Mononuclear cell (primary cell): Measurements from ENCODE around the gene ZFP90. TPM values are rescaled to one million over a fixed set of nuclear protein-coding genes. Genes with fewer than 3 reads are reported as not detected.
A peak's percentile ranks its signal among the peaks of the same experiment; 100 is the strongest.
"Not testable (repeated sequence)": the region's sequence is repeated elsewhere in the genome, so short reads cannot be mapped to it uniquely, and the experiment has no call there.

Experiments
- H3K27me3 ChIP-seq: 2 replicates; pipeline ENCODE4 v1.6.0; 2011; ENCODE audit warnings: low read length, control low read depth; ENCODE audit not compliant: insufficient read depth
- H3K4me1 ChIP-seq: 2 replicates; pipeline ENCODE4 v1.5.1; 2011; ENCODE audit warnings: mild to moderate bottlenecking, low read length, control low read depth; ENCODE audit not compliant: insufficient read depth
- H3K4me3 ChIP-seq: 2 replicates; pipeline ENCODE4 v1.5.1; 2011; ENCODE audit warnings: mild to moderate bottlenecking, low read length, moderate library complexity
- H3K9me3 ChIP-seq: 2 replicates; pipeline ENCODE4 v1.5.1; 2011; ENCODE audit warnings: low read depth, mild to moderate bottlenecking, control low read depth, low read length
- total RNA-seq: library from RNA; depleted of rRNA; stranded (reverse); fragments of >200 nt; gene quantifications from one replicate; pipeline ENCODE4 v1.2.3, GENCODE V29; 2012

ZFP90 gene
- total RNA-seq, 1 donor, result 15.2 TPM

DNA sequence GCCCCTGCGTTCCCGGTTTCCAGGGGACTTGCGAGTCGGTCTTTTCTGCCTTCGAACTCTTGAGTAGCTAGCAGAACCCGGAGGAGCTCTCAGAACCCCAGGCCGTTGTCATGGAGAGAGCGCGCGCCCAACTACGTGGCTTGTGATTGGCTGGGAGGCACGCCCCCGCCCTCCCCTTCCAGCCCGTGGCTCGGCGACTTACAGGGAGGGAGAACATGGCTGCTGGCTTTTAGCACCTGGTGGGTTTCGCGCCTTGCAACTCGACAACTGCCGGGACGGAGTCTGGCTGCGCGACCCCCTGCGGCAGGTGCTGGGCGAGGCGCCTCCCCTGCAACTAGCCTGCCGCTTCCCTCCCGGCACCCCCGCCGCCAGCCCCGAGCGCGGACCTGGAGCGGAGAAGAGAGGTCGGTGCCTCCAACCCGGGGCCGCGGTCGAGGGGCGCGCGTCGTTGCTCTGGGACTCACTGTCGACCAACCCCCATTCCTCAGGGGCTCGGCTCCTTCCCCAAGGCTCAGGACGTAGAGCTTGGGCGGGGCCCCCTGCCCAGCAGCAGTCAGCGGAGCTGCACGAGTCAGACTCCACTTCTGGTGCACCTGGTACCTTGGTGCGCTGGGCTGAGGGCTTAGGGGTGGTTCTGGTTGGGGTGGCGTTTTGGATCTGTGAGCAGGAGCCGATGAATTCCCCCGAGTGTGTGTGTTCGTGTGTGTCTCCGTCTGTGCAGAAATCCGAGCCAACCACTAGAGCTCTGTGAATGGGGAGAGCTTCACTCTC lies 9.0 kb upstream of the ZFP90 start:
- H3K4me3 ChIP-seq, result peak overlapping the region; percentile 47
- no peaks in the 10 kb centered on the region for H3K9me3 ChIP-seq
- no peaks in the 10 kb centered on the region for H3K27me3 ChIP-seq
- peaks cover 24% of the 10 kb centered on the region for H3K4me1 ChIP-seq

GRCh38 chr16:68533937-68534336 lies 5.2 kb upstream of the ZFP90 start:
- Histone ChIP-seq H3K9me3 (no peaks in the 10 kb centered on the region), H3K4me3 (no peak overlapping the region), H3K27me3 (no peaks in the 10 kb centered on the region), H3K4me1 (peaks cover 28% of the 10 kb centered on the region)

DNA sequence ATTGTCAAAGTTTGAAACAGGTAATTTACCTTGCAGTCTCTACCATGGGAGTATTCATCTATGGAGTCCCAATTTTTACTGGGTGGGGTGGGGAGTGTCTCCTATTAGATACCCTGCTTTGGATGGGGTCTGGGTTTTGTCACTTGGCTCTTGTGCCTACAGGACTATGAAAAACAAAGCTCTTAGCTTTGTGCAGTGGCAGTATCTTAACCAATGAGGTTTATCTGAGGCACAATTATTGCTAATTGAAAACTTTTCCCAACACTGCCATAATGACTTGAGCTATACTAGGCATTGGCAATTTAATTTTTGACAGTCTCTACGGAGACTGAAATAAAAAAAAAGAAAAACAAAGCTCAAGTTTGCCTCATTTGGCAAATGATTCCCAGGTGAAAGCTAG lies 3.8 kb upstream of the ZFP90 start:
- Histone ChIP-seq H3K9me3 (no peaks in the 10 kb centered on the region), H3K4me3 (no peak overlapping the region), H3K4me1 (peaks cover 22% of the 10 kb centered on the region), H3K27me3 (no peaks in the 10 kb centered on the region)

- peaks cover 17% of the 10 kb centered on the region for H3K4me1 ChIP-seq
- no peaks in the 10 kb centered on the region for H3K27me3 ChIP-seq
- peak overlapping the region; percentile 87 for H3K4me3 ChIP-seq
- no peaks in the 10 kb centered on the region for H3K9me3 ChIP-seq
Observed at GRCh38 chr16:68539711-68540239, 684 bp downstream of the ZFP90 start.

DNA sequence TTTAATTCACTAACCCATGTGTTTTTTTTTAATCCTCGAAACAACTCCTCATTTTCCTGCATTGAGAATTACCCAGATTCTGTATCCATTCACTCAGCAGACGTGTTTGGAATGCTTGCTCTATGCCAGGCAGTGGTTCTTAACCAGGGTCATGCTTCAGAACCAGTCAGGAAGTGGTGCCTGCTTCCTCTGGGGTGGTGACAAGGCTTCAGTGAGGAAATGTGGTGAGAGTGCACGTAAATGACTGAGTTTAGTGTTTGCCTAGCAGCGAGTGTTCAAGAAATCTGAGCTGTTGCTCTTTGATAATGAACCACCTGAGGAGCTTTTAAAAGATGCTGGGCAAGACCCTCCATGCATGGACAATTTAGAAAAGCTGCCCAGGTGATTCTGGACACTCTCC lies 9.9 kb downstream of the ZFP90 start:
- Histone ChIP-seq H3K4me1 (peaks cover 5% of the 10 kb centered on the region), H3K4me3 (no peak overlapping the region), H3K27me3 (no peaks in the 10 kb centered on the region), H3K9me3 (peaks cover 10% of the 10 kb centered on the region)

GRCh38 chr16:68553186-68553585 lies 14.1 kb downstream of the ZFP90 start:
- Histone ChIP-seq H3K9me3 (peaks cover 46% of the 10 kb centered on the region), H3K4me3 (no peak overlapping the region), H3K27me3 (no peaks in the 10 kb centered on the region), H3K4me1 (peaks cover 5% of the 10 kb centered on the region)

DNA sequence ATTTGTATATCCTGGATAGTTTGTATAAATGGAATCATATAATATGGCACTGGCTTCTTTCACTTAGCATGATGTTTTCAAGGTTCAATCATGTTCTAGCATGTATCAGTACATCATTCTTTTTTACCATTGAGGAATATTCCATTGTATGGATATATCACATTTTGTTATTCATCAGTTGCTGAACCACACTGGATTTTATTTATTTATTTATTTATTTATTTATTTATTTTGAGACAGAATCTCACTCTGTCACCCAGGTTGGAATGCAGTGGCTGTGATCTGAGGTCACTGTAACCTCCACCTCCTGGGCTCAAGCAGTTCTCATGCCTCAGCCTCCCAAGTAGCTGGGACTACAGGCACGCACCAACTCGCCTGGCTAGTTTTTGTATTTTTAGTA lies 21.2 kb downstream of the ZFP90 start:
- not testable (repeated sequence) for H3K4me3 ChIP-seq, H3K27me3 ChIP-seq, H3K4me1 ChIP-seq
- peaks cover 92% of the 10 kb centered on the region for H3K9me3 ChIP-seq

DNA sequence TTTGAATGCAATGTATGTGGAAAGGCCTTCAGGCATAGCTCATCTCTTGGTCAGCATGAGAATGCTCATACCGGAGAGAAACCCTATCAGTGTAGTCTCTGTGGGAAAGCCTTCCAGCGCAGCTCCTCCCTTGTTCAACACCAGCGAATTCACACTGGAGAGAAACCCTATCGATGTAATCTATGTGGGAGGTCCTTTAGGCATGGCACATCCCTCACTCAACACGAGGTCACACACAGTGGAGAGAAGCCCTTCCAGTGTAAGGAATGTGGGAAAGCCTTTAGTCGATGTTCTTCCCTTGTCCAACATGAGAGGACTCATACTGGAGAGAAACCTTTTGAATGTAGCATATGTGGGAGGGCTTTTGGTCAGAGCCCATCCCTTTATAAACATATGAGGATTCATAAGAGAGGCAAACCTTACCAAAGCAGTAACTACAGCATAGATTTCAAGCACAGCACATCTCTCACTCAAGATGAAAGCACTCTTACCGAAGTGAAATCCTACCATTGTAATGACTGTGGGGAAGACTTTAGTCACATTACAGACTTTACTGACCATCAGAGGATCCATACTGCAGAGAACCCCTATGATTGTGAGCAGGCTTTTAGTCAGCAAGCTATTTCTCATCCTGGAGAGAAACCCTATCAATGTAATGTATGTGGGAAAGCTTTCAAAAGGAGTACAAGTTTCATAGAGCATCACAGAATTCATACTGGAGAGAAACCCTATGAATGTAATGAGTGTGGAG lies 24.7 kb downstream of the ZFP90 start:
- no peaks in the 10 kb centered on the region for H3K4me1 ChIP-seq
- no peak overlapping the region for H3K4me3 ChIP-seq
- no peaks in the 10 kb centered on the region for H3K27me3 ChIP-seq
- H3K9me3 ChIP-seq, result peaks cover 93% of the 10 kb centered on the region

DNA sequence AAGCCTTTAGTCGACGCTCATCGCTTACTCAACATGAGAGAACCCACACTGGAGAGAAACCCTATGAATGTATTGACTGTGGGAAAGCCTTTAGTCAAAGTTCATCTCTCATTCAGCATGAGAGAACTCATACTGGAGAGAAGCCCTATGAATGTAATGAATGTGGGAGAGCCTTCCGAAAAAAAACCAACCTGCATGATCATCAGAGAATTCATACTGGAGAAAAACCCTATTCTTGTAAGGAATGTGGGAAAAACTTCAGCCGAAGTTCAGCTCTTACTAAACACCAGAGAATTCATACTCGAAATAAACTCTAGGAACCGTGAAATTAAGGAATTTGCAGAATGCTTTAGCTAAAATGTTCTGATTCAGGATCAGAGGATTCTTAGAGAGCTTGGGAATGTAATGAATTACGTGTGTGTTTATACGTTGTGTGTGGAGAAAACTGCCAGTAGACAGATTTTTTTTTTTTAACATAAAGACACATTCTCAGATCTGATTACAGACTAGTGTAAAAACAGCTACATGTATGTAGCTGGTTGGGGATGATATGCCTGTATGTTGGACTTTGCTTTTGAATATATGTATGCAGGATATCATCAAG lies 25.4 kb downstream of the ZFP90 start:
- no peaks in the 10 kb centered on the region for H3K27me3 ChIP-seq
- H3K4me3 ChIP-seq, result no peak overlapping the region
- no peaks in the 10 kb centered on the region for H3K4me1 ChIP-seq
- peaks cover 93% of the 10 kb centered on the region for H3K9me3 ChIP-seq

- H3K4me1 ChIP-seq, result no peaks in the 10 kb centered on the region
- H3K27me3 ChIP-seq, result no peaks in the 10 kb centered on the region
- peaks cover 75% of the 10 kb centered on the region for H3K9me3 ChIP-seq
- no peak overlapping the region for H3K4me3 ChIP-seq
Observed at GRCh38 chr16:68574479-68574878, 35.4 kb downstream of the ZFP90 start.

- no peaks in the 10 kb centered on the region for H3K4me1 ChIP-seq
- no peaks in the 10 kb centered on the region for H3K27me3 ChIP-seq
- peaks cover 69% of the 10 kb centered on the region for H3K9me3 ChIP-seq
- no peak overlapping the region for H3K4me3 ChIP-seq
Observed at GRCh38 chr16:68575082-68575481, 36.0 kb downstream of the ZFP90 start.

- Histone ChIP-seq H3K4me1 (no peaks in the 10 kb centered on the region), H3K9me3 (peaks cover 49% of the 10 kb centered on the region), H3K4me3 (no peak overlapping the region), H3K27me3 (no peaks in the 10 kb centered on the region)
Observed at GRCh38 chr16:68577352-68577853, 38.3 kb downstream of the ZFP90 start.

GRCh38 chr16:68590201-68590994 lies 51.3 kb downstream of the ZFP90 start:
- Histone ChIP-seq H3K4me3 (no peak overlapping the region), H3K9me3 (no peaks in the 10 kb centered on the region), H3K4me1 (peaks cover 4% of the 10 kb centered on the region), H3K27me3 (no peaks in the 10 kb centered on the region)

GRCh38 chr16:68592466-68593337 lies 53.6 kb downstream of the ZFP90 start:
- Histone ChIP-seq H3K9me3 (no peaks in the 10 kb centered on the region), H3K4me3 (no peak overlapping the region), H3K4me1 (peaks cover 4% of the 10 kb centered on the region), H3K27me3 (no peaks in the 10 kb centered on the region)
